ENCODE data around the gene CMKLR1. TPM values are rescaled to one million over a fixed set of nuclear protein-coding genes. Genes with fewer than 3 reads are reported as not detected.

The CMKLR1 gene
- total RNA-seq, 1 donor from 2014 or later, result 45.3 TPM

DNA sequence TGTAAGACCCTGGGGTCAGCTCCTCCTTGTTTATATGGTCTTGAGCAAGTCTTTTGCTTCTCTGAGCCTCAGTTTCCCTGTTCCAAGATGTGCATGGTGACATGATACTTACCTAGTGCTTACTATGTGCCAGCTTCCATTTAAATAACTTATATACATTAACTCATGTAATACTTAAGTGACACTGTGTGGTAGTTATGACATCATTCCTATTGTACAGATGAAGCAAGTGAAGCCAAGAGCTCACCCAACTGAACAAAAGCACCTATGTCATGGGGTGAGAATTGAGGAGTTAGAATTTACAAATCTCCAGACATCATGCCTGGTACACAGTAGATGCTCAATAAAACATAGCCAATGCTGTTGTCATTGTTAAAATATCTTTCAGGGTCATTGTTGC lies 41.3 kb upstream of the CMKLR1 start:
- H3K4me1 ChIP-seq, result no peaks in the 10 kb centered on the region
- DNase-seq (ENCODE audit: low spot score in 2 of 2), result no peak
- no peak overlapping the region for H3K4me3 ChIP-seq
- intact Hi-C loops (cut with DNase I), result no loop called here
- H3K36me3 ChIP-seq, result no peaks in the 10 kb centered on the region
- TF ChIP-seq, protein P1, sequence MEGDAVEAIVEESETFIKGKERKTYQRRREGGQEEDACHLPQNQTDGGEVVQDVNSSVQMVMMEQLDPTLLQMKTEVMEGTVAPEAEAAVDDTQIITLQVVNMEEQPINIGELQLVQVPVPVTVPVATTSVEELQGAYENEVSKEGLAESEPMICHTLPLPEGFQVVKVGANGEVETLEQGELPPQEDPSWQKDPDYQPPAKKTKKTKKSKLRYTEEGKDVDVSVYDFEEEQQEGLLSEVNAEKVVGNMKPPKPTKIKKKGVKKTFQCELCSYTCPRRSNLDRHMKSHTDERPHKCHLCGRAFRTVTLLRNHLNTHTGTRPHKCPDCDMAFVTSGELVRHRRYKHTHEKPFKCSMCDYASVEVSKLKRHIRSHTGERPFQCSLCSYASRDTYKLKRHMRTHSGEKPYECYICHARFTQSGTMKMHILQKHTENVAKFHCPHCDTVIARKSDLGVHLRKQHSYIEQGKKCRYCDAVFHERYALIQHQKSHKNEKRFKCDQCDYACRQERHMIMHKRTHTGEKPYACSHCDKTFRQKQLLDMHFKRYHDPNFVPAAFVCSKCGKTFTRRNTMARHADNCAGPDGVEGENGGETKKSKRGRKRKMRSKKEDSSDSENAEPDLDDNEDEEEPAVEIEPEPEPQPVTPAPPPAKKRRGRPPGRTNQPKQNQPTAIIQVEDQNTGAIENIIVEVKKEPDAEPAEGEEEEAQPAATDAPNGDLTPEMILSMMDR (IDR thresholded peaks at IDR 0.05), result no peak
- no peak overlapping the region for H3K27ac ChIP-seq
- no peaks in the 10 kb centered on the region for H3K27me3 ChIP-seq
- peaks cover 0 to 4% of the 10 kb centered on the region in 2 donors for H3K9me3 ChIP-seq

DNA sequence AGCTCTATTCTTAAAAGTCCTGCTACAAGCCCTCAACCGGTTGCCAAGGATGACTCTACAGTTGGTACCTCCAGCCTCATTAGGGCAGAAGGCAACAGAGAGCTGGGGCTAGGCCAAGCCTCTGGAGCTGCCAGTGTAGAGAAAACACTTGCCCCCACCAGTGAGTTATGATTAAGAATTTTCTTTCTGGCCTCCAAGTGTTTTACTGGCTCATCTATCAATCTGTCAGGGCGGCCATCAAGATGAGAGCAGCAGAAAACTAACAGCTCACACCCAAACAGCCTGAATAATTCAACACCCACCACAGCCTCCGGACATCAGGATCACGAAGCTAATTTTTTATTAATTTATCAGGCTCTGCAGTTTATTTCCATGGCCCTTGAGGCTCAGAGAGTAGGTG lies 40.7 kb upstream of the CMKLR1 start:
- Histone ChIP-seq H3K36me3 (no peaks in the 10 kb centered on the region), H3K9me3 (no peaks in the 10 kb centered on the region), H3K4me3 (no peak overlapping the region), H3K27ac (no peak overlapping the region), H3K4me1 (no peaks in the 10 kb centered on the region), H3K27me3 (no peaks in the 10 kb centered on the region)
- DNase-seq (ENCODE audit: low spot score in 2 of 2), result no peak
- intact Hi-C loops (cut with DNase I), result no loop called here
- TF ChIP-seq, protein P1 (IDR thresholded peaks at IDR 0.05), result no peak

DNA sequence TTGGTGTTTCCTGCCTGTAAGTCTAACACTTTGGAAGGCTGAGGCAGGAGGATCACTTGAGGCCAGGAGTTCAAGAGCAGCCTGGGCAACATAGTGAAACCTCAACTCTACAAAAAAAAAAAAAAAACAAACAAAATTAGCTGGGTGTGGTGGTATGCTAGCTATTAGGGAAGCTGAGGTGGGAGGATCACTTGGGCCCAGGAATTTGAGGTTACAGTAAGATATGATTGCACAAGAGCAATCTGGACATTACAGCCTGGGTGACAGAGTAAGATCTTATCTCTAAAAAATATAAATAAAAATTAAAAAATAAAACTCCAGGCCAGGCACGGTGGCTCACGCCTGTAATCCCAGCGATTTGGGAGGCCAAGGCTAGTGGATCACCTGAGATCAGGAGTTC lies 39.8 kb upstream of the CMKLR1 start:
- H3K27ac ChIP-seq, result no peak overlapping the region
- no peak overlapping the region for H3K4me3 ChIP-seq
- no peaks in the 10 kb centered on the region for H3K27me3 ChIP-seq
- no peak for DNase-seq (ENCODE audit: low spot score in 2 of 2)
- no peaks in the 10 kb centered on the region for H3K9me3 ChIP-seq
- intact Hi-C loops (cut with DNase I), result no loop called here
- TF ChIP-seq, protein P1 (IDR thresholded peaks at IDR 0.05), result no peak
- H3K36me3 ChIP-seq, result no peaks in the 10 kb centered on the region
- no peaks in the 10 kb centered on the region for H3K4me1 ChIP-seq

DNA sequence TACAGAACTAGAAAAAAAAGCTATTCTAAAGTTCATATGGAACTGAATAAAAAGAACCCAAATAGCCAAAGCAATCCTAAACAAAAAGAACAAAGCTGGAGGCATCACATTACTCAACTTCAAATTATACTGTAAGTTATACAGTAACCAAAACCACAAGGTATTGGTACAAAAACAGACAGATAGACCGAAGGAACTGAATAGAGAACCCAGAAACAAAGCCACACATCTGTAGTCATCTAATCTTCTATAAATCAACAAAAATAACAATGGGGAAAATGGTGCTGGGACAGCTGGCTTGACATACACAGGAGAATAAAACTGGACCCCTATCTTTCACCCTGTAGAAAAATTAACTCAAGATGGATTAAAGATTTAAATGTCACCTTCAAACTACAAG lies 38.1 kb upstream of the CMKLR1 start:
- TF ChIP-seq, protein P1 (IDR thresholded peaks at IDR 0.05), result no peak
- peaks cover 0 to 5% of the 10 kb centered on the region in 2 donors for H3K9me3 ChIP-seq
- no peak overlapping the region for H3K27ac ChIP-seq
- DNase-seq (ENCODE audit: low spot score in 2 of 2), result no peak
- no peaks in the 10 kb centered on the region for H3K36me3 ChIP-seq
- intact Hi-C loops (cut with DNase I), result no loop called here
- H3K27me3 ChIP-seq, result no peaks in the 10 kb centered on the region
- H3K4me1 ChIP-seq, result no peaks in the 10 kb centered on the region
- H3K4me3 ChIP-seq, result no peak overlapping the region

DNA sequence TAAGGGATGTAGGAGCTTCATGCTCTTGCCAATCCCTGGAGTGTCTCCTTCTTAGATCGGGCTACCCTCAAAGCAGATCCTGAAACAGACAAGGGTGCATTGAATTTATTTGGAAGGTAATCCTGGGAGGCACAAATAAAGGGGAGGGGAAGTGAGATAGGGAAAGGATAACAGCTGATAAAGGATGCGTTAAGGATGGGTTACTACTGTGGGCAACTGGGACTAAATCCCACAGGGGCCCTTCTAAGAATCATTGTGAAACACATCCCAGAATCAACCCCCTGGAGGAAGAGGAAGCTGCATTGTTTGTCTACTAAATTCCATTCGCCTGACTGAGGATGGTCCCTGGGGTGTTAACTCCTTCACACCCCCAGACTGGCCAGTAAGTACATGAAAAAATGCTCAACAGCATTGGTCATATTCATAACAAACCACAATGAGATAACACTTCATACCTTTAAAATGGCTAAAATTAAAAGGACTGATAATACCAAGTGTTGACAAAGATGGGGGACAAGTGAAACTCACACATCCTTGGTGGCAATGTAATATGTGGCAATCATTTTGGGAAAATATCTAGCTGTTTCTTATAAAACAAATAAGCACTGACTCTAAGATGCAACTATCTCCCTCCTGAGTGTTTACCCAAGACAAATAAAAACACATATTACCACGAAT lies 37.0 kb upstream of the CMKLR1 start:
- no peak for DNase-seq (ENCODE audit: low spot score in 2 of 2)
- no peaks in the 10 kb centered on the region for H3K27me3 ChIP-seq

More for the DNA sequence above, 37.0 kb upstream of the CMKLR1 start:
- Histone ChIP-seq H3K4me1 (peaks cover 5 to 9% of the 10 kb centered on the region in 2 donors), H3K27ac (no peak overlapping the region), H3K36me3 (no peaks in the 10 kb centered on the region), H3K9me3 (peaks cover 0 to 5% of the 10 kb centered on the region in 2 donors), H3K4me3 (no peak overlapping the region)
- intact Hi-C loops (cut with DNase I), result no loop called here
- TF ChIP-seq, protein P1 (IDR thresholded peaks at IDR 0.05), result no peak
